ENCODE results near the gene MTG2.

MTG2 gene

DNA sequence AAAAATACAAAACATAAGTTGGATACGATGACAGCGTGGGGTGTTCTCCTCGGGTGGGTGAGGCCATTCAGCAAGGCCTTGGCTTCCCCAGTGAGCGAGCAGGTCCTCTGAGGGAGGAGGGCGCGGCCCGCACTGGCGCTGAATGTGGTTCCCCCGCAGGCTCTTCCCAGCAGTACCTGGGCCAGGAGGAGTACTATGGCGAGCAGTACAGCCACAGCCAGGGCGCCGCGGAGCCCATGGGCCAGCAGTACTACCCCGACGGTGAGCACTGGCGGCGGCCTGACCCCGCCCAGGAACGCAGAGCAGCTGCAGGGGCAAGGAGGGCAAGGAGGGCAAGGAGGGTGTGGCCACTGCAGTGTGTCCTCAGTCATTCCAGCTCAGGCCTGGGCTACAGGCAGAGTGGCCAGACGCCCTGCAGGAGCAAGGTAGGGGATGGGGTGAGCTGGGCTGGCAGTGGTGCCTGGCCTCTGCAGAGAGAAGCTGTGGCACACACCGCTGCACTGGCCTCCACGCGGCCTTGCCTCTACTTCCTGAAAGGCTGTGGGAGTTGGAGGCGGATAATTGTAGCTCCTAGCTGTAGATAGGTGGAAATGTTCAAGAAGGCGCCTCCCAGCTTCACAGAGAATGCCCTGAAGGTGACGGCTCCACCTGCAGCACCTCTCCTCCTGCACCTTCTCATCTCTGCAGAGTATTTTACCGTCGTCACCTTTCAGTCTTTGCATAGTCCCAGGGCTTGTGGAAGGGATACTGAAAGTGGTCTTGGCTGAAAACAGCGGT, 18.7 kb upstream of the MTG2 start:
- DNase-seq: no peak

DNA sequence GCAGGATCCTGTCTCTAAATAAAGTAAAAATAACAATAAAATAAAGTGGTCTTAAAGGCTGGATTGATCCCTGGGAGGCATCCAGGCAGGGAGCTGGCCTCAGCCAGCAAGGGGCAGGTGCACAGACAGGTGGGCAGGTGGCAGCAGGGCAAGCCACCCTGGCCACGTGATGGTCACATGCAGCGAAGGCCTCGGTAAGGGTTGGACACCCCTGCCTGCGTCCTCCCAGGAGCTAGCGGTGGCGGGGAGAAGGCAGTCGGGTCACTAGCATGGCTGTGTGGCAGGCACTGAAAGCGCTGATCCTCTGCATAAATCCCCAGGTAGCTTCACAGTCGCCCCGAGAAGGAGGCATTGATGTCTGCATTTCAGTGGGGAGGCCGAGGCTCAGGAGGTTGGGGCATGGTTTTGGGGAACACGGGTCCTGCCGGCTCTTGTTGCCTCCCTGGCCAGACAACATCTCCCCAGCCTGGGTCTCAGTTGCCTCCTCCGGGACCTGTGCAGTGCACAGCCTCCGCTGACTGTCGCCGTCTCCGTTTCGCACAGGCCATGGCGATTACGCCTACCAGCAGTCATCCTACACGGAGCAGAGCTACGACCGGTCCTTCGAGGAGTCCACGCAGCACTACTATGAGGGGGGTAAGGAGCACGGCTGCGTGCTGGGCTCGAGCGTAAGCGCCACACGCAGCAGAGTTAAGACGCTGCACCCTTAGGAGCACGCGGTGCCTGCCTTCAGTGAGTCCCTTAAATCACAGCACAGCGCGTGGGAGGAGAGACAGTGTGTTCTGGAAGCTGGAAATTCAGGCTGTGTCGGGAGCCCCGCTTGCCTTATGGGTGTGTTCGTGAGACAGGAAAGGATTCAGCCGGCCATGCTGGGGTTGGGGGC, 17.7 kb upstream of the MTG2 start:
- no peak for DNase-seq

DNA sequence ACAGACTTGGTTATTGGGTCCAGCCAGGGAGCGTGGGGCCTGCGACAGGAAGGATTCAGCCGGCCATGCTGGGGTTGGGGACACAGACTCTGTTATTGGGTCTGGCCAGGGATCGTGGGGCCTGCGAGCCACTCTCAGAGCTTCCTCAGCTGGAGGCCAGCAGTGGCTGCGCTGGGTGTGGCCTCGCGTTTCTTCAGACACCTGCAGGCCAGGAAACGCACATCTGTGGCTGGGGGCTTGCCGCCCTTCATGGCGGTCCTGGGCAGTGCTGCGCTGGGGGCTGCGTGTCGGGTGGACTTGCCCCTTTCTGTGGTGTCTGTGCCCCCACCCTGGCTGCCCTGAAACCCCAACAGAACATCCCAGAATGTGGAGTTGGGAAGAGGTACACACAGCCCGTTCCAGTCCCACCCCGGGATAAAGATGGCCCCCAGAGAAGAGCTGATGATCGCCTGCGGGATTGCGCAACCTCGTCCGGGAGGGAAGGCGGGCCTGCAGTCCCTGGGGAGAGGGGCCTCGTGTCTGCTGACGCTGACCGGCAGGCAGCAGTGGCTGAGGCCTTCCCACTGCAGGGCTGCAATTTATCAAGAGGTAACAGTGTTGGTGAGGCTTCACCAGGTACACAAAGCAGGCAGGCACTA, 16.9 kb upstream of the MTG2 start:
- DNase-seq: no peak

DNA sequence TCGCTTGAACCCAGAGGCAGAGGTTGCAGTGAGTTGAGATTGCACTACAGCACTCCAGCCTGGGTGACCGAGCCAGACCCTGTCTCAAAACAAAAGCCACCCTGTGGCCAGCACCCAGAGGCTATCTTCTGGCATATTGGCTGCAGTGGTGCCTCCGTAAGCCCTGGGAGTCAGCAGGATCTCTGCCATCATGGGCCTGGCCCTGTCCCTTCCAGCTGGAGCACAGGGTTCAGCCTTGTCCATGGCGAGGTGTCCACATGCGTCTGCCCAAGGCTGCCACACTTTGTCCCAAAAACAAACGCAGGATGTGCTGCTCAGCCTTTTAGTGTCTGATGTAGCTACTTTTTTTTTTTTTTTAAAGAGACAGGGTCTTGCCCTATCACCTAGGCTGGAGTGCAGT, 15.4 kb upstream of the MTG2 start:
- DNase-seq: no peak

DNA sequence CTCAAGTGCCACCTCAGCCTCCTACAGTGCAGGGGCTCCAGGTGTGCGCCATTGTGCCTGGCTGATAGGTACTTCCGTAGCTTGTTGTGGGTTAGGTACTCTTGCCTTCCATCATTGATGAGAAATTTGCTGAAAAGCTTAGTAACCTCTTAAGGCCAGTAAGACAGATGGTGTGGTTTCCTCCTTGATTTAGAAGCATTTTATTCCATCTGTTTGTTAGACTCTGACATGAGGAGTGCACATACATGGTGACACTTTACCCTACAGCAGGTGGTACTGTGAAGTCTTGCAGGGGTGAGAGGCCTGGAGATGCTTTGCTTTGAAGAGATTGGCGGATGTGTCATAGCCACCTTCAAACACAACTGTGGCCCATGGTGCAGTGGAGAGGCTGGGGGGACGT, 14.8 kb upstream of the MTG2 start:
- DNase-seq: no peak

DNA sequence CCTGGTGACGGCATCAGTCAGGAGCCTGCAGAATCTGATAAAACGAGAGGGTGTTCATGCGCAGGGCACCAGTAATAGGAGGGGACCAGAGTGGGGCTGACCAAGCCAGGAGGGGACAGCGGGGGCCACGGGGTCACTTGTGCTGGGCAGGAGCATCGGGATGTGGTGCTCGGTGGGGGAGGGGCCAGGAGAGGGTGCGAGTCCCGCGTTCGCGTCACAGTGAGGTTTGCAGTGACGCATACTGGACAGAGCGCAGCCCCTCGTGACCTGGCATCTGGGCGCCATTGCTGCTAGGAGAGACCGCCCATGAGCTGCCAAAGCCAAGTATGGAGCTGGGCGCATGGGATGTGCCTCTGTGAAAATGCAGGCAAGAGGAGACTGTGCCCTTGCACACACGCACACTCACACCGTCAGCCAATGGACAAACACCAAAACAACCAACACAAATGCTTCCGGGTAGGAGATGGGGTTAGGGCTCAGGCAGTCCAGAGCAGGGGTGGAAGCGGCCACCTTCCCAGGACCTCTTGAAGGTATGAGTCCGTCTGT, 13.9 kb upstream of the MTG2 start:
- DNase-seq: no peak

DNA sequence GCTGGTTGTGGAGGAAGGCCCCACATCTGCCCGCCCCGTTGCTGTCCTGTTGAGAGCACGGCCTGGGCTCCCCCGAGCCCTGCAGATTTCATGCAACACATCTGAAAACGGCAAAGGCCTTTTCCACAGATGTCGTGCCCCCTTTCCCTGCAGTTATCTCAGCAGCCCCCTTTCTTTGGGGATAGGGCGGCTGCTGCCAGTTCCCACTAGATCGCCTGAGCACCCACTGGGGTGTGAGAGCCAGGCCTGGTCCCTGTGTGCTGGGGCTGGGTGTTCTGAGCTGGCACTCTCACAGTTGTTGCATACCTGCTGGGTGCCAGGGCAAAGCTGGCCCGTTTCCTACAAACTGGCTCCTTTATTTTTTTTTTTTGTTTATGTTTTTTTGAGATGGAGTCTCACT, 12.3 kb upstream of the MTG2 start:
- no peak for DNase-seq

DNA sequence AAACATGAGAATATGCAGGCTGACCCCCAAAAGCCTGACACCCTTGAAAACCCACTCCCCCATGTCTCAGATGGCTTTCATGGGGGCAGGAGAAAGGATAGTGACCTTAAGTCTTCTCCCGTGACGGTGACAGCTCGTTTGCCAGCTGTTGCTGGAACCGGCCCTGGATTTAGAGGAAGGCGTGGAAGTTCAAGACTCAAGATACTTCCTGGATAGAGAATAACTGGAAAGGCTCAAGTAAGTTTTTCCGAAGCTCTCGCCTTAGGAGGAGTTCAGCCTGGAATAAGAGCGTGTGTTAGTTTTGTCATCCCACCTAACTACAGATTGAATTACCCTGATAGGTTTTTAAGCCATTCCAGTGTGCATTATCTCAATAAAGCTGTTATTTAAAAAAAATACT, 11.6 kb upstream of the MTG2 start:
- no peak for DNase-seq

DNA sequence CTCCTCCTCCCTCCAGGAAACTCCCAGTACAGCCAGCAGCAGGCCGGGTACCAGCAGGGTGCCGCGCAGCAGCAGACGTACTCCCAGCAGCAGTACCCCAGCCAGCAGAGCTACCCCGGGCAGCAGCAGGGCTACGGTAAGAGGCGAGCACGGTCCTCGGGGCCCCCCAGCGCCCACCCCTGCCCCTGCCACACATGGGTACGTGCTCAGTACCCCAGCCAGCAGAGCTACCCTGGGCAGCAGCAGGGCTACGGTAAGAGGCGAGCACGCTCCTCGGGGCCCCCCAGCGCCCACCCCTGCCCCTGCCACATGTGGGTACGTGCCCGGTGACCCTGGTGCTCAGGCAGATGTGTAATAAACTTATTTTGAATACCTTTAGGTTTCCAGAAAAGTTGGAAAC, 10.2 kb upstream of the MTG2 start:
- DNase-seq: no peak

DNA sequence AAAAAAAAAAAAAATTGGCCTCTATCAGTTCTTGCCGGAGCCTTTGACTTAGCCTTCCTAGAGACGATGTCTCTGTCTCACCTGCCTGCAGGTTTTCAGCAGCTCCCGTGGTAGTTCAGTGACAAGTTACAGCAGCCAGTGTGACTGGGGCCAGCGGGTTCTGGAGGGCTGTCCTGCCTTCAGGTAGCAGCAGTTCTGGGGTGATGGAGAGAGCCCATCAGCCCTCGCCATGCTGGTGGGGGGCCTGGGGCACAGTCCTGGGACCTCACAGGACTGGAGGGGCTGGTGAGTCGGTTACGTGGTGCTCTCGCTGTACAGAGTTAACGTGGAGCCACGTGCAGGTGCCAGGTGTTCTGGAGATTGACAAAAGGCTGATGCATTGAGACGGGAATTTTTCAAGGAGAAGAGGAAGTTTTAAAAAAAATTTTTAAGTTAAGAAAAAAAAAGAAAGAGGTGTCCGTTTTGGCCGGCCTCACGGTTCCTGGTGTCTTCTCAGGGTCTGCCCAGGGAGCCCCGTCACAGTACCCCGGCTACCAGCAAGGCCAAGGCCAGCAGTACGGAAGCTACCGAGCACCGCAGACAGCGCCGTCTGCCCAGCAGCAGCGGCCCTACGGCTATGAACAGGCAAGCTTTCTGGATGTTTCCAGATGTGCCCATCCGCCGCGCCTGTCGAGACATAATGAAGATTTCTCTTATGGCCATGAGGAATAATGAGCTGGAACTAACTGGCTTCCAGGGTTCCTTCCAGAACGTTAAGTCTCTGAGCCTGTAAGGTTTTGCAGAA, 8.6 kb upstream of the MTG2 start:
- DNase-seq: no peak

DNA sequence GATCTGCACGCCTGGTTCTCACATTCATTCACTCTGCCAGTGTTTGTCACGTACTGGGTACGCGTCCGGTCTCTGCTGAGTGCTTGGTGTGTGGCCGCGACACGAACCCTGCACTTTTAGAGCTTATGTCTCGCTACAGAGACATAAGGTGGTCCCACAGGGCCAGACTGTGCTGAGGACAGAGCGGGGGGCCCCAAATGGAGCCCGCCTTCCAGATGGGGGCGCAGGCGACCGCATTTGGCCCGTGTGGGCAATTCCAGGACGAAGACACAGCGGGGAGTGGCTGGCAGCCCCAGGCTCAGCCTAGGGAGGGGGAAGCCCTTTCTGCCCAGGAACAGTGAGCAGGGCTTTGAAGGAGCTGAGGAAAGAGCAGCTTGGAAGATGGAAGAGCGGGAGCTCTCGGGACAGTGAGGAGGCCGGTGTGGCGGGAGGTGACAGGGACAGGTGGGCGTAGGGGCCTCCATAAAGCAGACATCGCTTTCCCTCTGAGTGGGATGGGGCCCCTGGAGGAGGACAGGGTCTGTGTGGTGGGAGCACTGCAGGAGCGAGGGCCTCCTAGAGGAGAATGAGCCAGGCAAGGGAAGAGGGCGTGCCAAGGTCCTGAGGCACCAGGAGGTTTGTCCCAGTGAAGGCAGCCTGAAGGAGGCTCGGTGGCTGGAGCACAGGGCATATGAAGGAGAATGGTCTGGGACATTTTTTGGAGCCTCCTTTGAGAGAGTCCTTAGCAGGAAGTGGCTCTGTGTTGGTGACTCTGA, 7.8 kb upstream of the MTG2 start:
- no peak for DNase-seq

DNA sequence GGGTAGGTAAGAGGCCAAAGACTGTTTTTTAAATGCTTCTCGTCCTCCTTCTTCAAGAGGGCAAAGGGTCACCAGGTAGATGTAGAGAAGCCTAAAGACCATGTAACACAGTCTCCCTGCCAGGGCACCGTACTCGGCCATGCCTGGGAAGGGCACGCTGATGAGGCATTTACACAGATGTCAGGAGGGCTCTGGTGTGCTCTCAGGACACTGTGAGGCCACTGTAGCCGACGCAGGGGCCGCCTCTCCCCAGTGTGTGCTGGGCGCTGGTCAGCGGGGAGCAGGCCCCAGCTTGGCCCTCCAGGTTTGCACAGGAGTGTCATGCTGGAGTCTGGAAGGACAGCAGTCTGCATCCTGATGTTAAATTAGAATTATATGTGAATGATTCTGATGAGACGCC, 7.1 kb upstream of the MTG2 start:
- DNase-seq: no peak

DNA sequence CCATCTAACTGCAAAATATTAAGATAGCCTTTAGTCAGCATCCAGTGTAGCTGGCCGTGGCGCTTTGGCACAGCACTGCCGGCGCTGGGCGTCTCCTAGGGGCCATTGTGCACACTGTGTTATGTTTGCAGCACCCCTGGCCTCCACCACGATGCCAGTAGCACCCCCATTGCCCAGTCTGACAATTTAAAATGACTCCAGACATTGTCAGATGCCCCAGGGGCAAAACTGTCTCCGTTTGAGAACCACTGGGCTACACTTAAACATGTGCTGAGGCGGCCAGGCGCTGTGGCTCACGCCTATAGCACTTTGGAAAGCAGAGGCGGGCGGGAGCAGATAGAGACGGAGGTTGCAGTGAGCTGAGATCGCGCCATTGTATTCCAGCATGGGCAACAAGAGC, 6.0 kb upstream of the MTG2 start:
- no peak for DNase-seq

DNA sequence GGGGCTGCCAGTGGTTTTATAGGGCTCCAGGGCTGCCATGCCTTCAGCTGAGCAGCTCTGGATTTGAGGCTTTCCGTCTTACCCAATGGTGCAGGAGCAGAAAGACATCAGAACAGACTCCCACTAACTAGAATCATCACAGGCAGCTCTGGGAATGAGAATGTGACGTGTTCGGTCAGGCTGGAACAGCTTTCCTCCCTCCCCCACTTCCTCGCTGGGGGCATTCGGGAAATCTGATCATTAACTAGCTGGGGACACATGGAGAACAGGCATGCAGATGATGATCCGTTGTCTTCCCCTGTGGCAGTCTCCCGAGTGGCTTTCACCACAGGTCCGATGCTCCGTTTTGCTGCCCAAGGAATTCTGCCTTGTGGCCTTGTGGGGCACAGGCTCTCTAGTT, 5.5 kb upstream of the MTG2 start:
- no peak for DNase-seq

DNA sequence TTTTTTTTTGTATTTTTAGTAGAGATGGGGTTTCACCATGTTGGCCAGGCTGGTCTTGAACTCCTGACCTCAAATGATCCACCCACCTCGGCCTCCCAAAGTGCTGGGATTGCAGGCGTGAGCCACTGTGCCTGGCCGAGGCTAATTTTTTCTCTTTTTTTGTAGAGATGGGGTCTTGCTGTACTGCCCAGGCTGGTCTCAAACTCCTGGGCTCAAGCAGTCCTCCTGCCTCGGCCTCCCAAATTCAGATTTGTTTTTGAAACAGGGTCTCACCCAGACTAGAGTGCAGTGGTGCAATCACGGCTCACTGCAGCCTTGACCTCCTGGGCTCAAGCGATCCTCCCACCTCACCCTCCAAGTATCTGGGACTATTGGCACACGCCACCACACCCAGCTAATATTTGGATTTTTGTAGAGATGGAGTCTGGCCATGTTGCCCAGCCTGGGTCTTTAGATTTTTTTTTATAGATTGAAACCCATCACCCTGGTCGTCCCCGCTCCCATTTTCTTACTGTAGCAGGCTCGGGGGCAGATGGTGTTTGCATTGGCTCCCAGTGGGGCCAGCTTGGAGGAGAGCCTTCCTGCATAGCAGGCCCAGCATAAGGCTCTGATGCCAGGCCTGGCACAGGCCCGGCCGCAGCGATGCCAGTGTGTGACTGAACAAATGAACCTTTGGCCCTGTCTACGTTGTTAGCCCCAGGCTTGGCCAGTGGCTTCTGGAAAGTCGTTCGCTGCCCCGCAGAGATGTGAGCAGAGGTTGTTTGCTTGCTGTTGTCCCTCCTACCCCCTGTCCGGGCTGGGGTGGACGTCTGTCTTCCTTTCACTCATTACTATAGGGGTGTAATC, 4.3 kb upstream of the MTG2 start:
- no peak for DNase-seq

DNA sequence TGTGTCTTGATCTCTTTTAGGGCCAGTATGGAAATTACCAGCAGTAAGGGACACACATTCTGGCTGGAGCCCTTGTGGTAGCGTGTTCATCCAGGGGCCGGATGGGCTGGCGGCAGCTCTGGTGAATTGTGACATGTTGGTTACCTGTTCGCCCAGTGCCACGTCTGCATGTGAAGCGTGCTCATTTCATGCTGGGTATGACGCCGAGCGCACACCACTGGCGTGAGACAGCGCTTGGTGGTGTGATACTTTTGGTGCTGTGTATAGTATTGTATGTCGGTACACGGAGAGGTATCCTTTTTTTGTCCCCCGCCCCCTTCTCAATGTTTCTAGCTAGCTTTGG, 3.7 kb upstream of the MTG2 start:
- no peak for DNase-seq

DNA sequence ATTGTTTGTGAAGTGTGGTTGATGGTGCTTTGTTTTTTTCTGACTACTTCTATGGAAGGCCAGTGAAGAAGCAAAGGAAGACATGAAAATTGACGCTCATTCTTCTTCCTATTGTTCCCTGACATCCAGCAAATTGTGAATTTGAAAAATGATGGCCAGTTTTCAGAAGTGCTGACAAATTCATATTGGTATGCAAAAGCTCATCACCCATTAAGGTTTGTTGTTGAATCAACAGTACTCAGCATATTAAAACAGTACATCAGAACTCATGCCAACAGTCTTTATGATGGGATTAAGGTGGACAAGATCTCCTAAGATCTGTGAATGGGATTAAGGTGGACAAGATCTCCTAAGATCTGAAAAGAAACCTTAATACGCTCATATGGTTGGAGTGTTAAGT, 1.0 kb upstream of the MTG2 start:
- DNase-seq: no peak

DNA sequence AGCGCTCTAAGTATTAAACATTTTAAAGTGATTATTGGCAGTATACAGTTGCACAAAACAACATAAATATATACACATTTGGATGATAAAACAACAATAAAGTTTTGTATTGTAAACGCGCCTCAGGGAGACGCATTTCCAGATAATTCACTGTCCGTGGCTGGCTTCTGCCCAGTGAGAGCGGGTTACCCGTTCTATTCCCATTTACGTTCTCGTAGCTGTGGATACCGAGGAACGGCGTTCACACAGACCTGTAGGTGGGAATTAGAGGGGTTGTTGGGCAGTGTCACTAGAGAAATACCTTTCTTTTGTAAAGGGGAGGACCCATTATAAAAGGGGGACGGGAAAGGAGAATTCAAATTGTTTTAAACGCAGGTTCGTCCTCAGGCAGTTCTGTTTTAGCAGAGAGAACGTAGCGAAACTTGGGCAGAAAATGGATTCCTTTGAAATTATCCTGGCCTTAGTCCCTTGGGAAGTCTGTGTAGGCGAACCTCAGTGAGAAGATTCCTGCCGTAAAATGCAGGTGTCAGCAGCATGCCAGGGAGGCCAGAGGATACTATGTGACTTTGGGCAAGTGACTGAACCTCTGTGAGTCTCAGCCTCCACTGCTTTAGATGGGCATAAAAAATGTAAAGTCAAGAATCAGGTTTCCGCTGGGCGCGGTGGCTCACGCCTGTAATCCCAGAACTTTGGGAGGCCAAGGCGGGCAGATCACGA, 756 bp downstream of the MTG2 start:
- no peak for DNase-seq

DNA sequence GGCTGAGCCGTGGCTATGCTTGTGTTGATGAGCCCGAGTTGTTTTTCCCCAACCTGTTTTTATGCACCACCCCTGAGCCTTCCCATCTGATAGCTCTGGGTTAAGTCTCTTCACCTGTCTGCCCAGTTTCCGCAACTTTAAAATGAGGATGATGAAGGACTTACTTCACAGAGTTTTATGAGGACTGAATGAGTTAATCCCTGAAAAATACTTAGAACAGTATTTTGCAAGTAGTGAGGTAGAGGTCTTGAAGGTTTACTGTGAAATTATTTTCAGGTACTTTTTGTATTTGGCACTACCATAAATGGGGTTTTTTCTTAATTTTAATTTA, 3.2 kb downstream of the MTG2 start:
- no peak for DNase-seq
